CD14-positive monocyte (primary cell): ENCODE data around the gene SLC13A3. TPM values are rescaled to one million over a fixed set of nuclear protein-coding genes. Genes with fewer than 3 reads are reported as not detected.
A peak's percentile ranks its signal among the peaks of the same experiment; 100 is the strongest.

Experiments used
- DNase-seq, 3 donors: peaks; one replicate each; pipeline ENCODE4 v3.0.0-alpha.2; 2011 to 2022
- H2AFZ ChIP-seq: 2 replicates; pipeline ENCODE4 v1.6.0; 2012; ENCODE audit warnings: mild to moderate bottlenecking, low read depth, low read length, inconsistent platforms; ENCODE audit not compliant: insufficient read depth, poor library complexity, severe bottlenecking
- H3K27ac ChIP-seq, 2 donors: 1 replicate in 1 of 2; 2 replicates in 1 of 2; pipeline ENCODE4 v1.5.1; 2012 to 2013; ENCODE audit warnings: low read length in 2 of 2, control low read depth in 1 of 2, inconsistent platforms in 1 of 2, low read depth in 1 of 2, mild to moderate bottlenecking in 1 of 2
- H3K27me3 ChIP-seq, 2 donors: one replicate each; pipeline versions ENCODE4 v1.6.0 to v1.6.1; 2011 to 2013; ENCODE audit warnings: low read length in 2 of 2; ENCODE audit not compliant: control insufficient read depth in 2 of 2, insufficient read depth in 2 of 2
- H3K36me3 ChIP-seq, 2 donors: replicated peaks in 1 of 2; 1 replicate in 1 of 2; 2 replicates in 1 of 2; pipeline versions ENCODE4 v1.5.1 to v1.6.1; 2012 to 2013; ENCODE audit warnings: low read length in 2 of 2, control low read depth in 1 of 2, inconsistent platforms in 1 of 2, mild to moderate bottlenecking in 1 of 2; ENCODE audit not compliant: insufficient read depth in 2 of 2, control insufficient read depth in 1 of 2
- H3K4me1 ChIP-seq, 2 donors: 1 replicate in 1 of 2; 2 replicates in 1 of 2; pipeline versions ENCODE4 v1.5.1 to v1.6.1; 2012 to 2013; ENCODE audit warnings: low read length in 2 of 2, control low read depth in 1 of 2, inconsistent platforms in 1 of 2, mild to moderate bottlenecking in 1 of 2, moderate library complexity in 1 of 2; ENCODE audit not compliant: insufficient read depth in 2 of 2, control insufficient read depth in 1 of 2
- H3K4me2 ChIP-seq: replicated peaks from 2 replicates; pipeline ENCODE3; 2012; ENCODE audit warnings: low read length, moderate library complexity, mild to moderate bottlenecking; ENCODE audit not compliant: poor library complexity, severe bottlenecking; ENCODE audit errors: extremely low read depth
- H3K4me3 ChIP-seq, 3 experiments: fragments of 200-600 bp in 1 of 3; sonication (generic) in 1 of 3; replicated peaks in 1 of 3; 1 replicate in 2 of 3; 2 replicates in 1 of 3; pipeline ENCODE4 v1.5.1; 2011 to 2013; ENCODE audit warnings: low read length in 3 of 3, mild to moderate bottlenecking in 3 of 3, control low read depth in 2 of 3, low read depth in 2 of 3, inconsistent platforms in 1 of 3, moderate library complexity in 1 of 3
- H3K79me2 ChIP-seq: 2 replicates; pipeline ENCODE4 v1.6.0; 2012; ENCODE audit warnings: mild to moderate bottlenecking, control low read depth, inconsistent platforms, low read length, moderate library complexity; ENCODE audit not compliant: insufficient read depth
- H3K9ac ChIP-seq: 2 replicates; pipeline ENCODE4 v1.6.0; 2017; ENCODE audit warnings: low read length, mild to moderate bottlenecking; ENCODE audit not compliant: insufficient read depth, poor library complexity, severe bottlenecking
- H3K9me3 ChIP-seq, 2 donors: replicated peaks in 1 of 2; 1 replicate in 1 of 2; 2 replicates in 1 of 2; pipeline versions ENCODE4 v1.5.1 to v1.6.1; 2012 to 2013; ENCODE audit warnings: low read length in 2 of 2, control low read depth in 1 of 2; ENCODE audit not compliant: control insufficient read depth in 1 of 2, insufficient read depth in 1 of 2
- H4K20me1 ChIP-seq: 2 replicates; pipeline ENCODE4 v1.6.0; 2012; ENCODE audit warnings: mild to moderate bottlenecking, low read length, control low read depth, moderate library complexity; ENCODE audit not compliant: insufficient read depth
- H3K27ac Mint-ChIP-seq, 7 donors: one replicate each; pipeline ENCODE4 v1.8.0; 2020; ENCODE audit warnings: mild to moderate bottlenecking in 7 of 7, mixed read lengths in 7 of 7, moderate library complexity in 6 of 7, inconsistent platforms in 2 of 7
- H3K27me3 Mint-ChIP-seq, 3 donors: one replicate each; pipeline ENCODE4 v1.8.0; 2021 to 2022; ENCODE audit warnings: low read depth in 3 of 3, mild to moderate bottlenecking in 3 of 3, mixed read lengths in 3 of 3, moderate library complexity in 3 of 3, inconsistent platforms in 1 of 3
- H3K36me3 Mint-ChIP-seq, 2 donors: one replicate each; pipeline ENCODE4 v1.8.0; 2020; ENCODE audit warnings: mixed read lengths in 2 of 2, inconsistent platforms in 1 of 2, mild to moderate bottlenecking in 1 of 2
- H3K4me1 Mint-ChIP-seq: one replicate; pipeline ENCODE4 v1.8.0; 2020; ENCODE audit warnings: mild to moderate bottlenecking, mixed read lengths
- H3K4me3 Mint-ChIP-seq, 2 donors: one replicate each; pipeline ENCODE4 v1.8.0; 2020; ENCODE audit warnings: mild to moderate bottlenecking in 2 of 2, mixed read lengths in 2 of 2, moderate library complexity in 1 of 2
- H3K9me3 Mint-ChIP-seq, 7 donors: one replicate each; pipeline ENCODE4 v1.8.0; 2020 to 2022; ENCODE audit warnings: mixed read lengths in 7 of 7, mild to moderate bottlenecking in 6 of 7, moderate library complexity in 6 of 7, inconsistent platforms in 2 of 7
- WGBS: methylation state at CpG from one replicate; pipeline ENCODE4 v1.1.5; 2013; ENCODE audit warnings: missing lambda C conversion rate; ENCODE audit not compliant: insufficient coverage; 5-methylcytosine and 5-hydroxymethylcytosine counted together
- intact Hi-C, 2 donors: fragments of 100-400 bp; cut with micrococcal nuclease; formaldehyde crosslinking; loops; one replicate each; pipeline versions ENCODE4 v1.15.0 to v1.15.1; 2023
- polyA plus RNA-seq, 3 donors: library from polyadenylated mRNA; depleted of rRNA in 1 of 3; unstranded in 2 of 3; stranded (reverse) in 1 of 3; fragments of 300-500 nt in 2 of 3; fragments of >200 nt in 1 of 3; fragmentation: Illumina TruSeq in 2 of 3; gene quantifications; 1 replicate in 2 of 3; 2 replicates in 1 of 3; pipeline ENCODE4 v1.2.3, GENCODE V29; 2012 to 2021
- TF ChIP-seq, protein P1 (sequence below): fragments of 200-600 bp; IDR thresholded peaks from one replicate; pipeline ENCODE4 v1.8.0; 2022; ENCODE audit warnings: antibody characterized with exemption, mild to moderate bottlenecking

Gene SLC13A3
- polyA plus RNA-seq, 3 donors, result 0.04 TPM; not detected in 2

DNA sequence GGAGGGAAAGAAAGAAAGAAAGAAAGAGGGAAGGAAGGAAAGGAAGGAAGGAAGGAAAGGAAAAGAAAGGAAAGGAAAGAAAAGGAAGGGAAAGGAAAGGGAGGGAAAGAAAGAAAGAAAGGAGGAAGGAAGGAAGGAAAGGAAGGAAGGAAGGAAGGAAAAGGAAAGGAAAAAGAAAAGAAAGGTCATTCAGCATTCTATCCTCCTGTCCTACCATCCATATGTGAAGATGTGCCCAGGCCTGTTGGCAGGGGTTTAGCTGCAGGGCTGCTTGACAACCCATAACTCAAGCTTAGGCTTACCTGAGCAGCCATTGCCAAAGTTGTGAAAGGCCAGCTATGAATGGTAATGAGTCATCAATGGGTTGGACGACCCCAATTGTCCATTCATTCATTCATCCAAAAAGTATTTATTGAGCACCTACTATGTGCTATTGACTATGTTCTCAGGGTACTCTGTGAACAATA, 50.9 kb downstream of the SLC13A3 start:
- no peaks in the 10 kb centered on the region for H3K4me1 Mint-ChIP-seq
- peaks cover 0 to 3% (median 0%) of the 10 kb centered on the region in 7 donors for H3K9me3 Mint-ChIP-seq
- peaks cover 0 to 1% of the 10 kb centered on the region in 2 donors for H3K27me3 ChIP-seq
- no peaks in the 10 kb centered on the region for H3K79me2 ChIP-seq
- H3K27ac Mint-ChIP-seq, result no peak overlapping the region
- WGBS, result no CpG with 5 or more reads among the region's 1 CpG
- H3K4me3 ChIP-seq, result no peak overlapping the region
- TF ChIP-seq, protein P1, sequence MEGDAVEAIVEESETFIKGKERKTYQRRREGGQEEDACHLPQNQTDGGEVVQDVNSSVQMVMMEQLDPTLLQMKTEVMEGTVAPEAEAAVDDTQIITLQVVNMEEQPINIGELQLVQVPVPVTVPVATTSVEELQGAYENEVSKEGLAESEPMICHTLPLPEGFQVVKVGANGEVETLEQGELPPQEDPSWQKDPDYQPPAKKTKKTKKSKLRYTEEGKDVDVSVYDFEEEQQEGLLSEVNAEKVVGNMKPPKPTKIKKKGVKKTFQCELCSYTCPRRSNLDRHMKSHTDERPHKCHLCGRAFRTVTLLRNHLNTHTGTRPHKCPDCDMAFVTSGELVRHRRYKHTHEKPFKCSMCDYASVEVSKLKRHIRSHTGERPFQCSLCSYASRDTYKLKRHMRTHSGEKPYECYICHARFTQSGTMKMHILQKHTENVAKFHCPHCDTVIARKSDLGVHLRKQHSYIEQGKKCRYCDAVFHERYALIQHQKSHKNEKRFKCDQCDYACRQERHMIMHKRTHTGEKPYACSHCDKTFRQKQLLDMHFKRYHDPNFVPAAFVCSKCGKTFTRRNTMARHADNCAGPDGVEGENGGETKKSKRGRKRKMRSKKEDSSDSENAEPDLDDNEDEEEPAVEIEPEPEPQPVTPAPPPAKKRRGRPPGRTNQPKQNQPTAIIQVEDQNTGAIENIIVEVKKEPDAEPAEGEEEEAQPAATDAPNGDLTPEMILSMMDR, result no peak
- peak overlapping the region in 1 of 2 donors; percentile 22 for H3K4me3 Mint-ChIP-seq
- H3K36me3 Mint-ChIP-seq, result no peaks in the 10 kb centered on the region
- H3K27ac ChIP-seq, result no peak overlapping the region
- H2AFZ ChIP-seq, result no peak overlapping the region
- no peaks in the 10 kb centered on the region for H3K9me3 ChIP-seq
- no peaks in the 10 kb centered on the region for H3K4me1 ChIP-seq
- no peak overlapping the region for H3K9ac ChIP-seq
- H3K27me3 Mint-ChIP-seq, result peaks cover 1 to 14% (median 13%) of the 10 kb centered on the region in 3 donors
- intact Hi-C loops, result no loop called here
- H3K4me2 ChIP-seq, result no peak overlapping the region
- H4K20me1 ChIP-seq, result no peaks in the 10 kb centered on the region
- DNase-seq, result no peak
- H3K36me3 ChIP-seq, result no peaks in the 10 kb centered on the region

DNA sequence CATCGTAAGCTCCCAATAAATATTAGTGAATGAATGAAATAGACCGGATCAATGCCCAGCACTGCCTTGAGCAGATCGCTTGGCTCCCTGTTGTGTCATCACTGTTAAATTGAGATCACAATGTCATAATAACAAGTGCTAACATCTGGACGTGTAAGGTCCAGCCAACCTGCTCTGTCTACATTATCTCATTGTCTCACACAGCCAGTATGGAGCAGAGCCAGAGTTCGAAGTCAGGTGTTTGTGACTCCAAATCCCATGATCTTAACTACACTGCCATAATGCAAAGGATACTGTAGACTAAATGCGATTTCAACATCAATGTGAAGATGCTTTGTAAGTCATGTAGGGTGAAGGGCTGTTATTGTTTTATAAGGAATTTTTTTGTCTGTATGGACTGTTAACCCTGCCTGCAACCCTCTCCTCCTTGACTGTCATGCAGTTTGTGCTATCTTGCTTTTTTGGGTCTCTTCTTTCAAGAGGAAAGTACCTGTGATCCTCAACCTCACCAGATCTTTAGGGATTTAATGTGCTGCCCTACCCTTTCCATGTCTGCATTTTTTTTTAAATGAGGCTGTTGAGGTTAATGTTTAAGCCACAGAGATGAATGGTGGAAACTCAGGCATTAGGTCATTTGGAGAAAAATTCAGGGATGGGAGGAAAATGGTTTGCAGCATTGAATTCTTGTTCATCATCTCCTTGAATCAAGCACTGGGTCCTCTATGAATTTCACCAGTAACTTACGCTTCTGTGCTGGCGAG, 51.9 kb downstream of the SLC13A3 start:
- Histone ChIP-seq H3K4me3 (no peak overlapping the region), H3K27me3 (peaks cover 0 to 2% of the 10 kb centered on the region in 2 donors), H3K4me2 (no peak overlapping the region), H3K36me3 (no peaks in the 10 kb centered on the region), H3K79me2 (no peaks in the 10 kb centered on the region), H3K27ac (no peak overlapping the region), H3K9me3 (no peaks in the 10 kb centered on the region), H3K4me1 (no peaks in the 10 kb centered on the region), H4K20me1 (no peaks in the 10 kb centered on the region), H3K9ac (no peak overlapping the region), H2AFZ (no peak overlapping the region)
- 100% methylated on average over 3 of the region's 8 CpGs for WGBS
- intact Hi-C loops, result no loop called here
- Mint-ChIP-seq H3K27ac (no peak overlapping the region), H3K9me3 (peaks cover 0 to 3% (median 0%) of the 10 kb centered on the region in 7 donors), H3K36me3 (no peaks in the 10 kb centered on the region), H3K27me3 (peaks cover 1 to 18% (median 13%) of the 10 kb centered on the region in 3 donors), H3K4me1 (no peaks in the 10 kb centered on the region), H3K4me3 (no peak overlapping the region)
- TF ChIP-seq, protein P1, result no peak
- no peak for DNase-seq
